ENCODE data around the gene FMN2.

The FMN2 gene

DNA sequence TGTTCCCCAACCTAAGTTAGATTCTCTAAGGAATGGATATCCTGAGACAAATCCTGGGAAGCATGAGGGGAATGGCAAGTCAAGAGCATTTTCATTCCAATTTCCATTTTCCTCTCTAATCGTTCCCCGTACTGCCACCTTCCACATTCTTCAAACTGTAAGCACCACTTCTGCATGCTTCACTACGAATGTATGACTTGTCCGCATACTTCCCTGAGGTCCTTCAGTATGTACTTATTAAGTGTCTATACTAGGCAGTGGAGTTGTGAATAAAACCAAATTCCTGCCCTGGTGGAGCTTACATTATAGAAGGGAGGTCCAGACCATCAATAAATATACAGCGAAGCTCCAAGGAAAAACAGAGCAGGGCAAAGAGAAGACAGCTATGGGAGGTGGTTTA, 365.5 kb downstream of the FMN2 start:
- DNase-seq = no peak

DNA sequence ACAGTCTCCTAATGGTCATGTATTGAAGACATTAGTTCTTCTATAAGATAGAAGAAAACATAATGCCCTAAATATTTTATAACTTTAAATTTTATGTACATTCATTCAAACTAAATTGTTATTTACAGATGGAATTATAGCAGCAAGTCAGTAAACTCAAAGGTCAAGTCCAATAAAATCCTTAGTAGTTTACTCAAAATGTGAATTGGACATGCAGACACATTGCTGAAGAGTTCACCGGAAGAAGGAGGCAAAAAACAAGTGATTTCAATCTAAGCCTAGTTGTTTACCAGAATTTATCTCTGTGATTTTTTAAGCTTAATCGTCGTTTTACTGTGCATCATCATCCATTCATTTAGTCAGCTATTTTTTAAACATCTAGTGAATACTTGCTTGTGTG, 370.6 kb downstream of the FMN2 start:
- no peak for DNase-seq

DNA sequence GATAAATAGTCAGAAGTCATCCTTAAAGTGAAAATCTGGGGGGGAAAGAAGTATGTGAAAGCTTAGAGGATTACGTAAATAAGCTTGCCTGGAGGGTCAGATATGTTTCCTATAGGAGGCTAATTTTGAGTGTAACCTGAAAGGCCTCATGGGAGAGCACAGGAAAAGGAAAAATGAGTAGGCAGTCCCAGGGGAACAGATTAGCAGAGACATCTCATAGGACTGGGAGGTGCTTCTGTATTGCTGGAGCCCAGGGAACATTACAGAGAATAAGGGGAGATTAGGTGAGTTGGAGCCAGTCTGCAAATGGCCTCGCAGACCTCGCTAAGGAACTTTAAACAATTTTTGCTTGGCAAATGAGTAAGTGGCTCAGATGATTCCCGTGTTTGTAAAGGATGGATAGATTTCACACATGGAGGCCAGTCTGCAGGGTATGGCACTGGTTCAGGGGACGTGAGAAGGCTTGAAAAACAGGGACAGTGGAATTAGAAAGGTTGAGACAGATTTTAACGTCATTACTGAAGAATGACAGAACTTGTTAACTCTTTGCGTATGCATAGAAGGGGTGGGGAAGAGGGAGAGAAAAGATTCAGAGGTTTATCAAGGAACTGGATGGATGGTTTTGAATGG, 371.2 kb downstream of the FMN2 start:
- no peak for DNase-seq

DNA sequence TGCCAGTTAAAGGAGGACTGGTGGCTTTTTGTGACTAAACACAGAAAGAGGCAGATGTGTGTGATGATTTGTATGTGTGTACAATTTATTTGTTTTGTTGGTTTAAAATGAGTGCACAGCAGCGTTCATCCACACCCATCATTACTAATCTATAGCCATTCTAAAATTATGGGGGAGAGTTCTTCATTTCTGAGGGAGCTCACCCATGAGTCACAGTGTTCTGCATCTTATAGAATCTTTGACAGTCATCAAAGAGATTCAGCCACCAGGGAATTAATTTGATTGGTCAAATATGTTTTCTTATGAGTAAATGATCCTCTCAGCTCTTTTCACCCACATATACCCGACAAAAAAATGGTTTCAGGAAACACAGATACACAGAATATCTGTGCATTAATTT, 372.4 kb downstream of the FMN2 start:
- no peak for DNase-seq

DNA sequence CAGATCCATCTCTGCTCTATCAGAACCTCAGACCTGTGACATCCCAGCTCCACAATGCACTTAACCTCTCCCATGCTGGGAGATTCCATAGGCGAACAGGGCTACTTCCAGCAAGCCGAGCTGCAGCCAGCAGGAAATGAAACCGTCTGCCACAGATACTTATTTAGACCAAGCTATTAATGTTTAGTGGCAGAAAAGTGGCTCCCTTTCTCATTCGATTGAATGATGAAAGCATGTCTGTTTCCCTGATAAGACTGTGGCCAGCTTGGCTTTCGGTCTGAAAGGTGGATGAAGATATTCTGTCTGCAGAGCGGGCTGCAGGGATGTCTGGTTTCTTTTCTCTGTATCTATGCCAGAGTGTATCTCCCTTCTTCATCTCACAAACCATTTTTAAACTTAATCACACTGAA, 373.9 kb downstream of the FMN2 start:
- DNase-seq = no peak

DNA sequence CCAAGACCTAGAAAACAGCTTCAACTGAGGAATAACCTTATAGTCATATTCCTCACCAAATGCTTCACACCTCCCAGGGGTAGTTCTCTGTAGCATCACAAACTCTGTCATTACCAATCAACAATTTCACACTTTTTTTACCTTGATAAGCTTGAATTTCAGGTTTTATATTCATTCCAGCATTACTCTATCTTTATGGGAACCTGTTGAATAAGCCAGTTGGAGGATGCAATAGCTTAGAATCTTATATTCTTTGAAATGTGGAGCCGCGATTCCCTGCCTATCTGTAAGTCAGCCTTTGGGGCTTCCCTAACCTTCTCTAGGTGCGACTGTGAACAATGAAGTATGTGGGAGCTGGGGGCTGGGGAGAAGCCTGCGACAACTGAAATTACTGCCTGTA, 374.8 kb downstream of the FMN2 start:
- no peak for DNase-seq

DNA sequence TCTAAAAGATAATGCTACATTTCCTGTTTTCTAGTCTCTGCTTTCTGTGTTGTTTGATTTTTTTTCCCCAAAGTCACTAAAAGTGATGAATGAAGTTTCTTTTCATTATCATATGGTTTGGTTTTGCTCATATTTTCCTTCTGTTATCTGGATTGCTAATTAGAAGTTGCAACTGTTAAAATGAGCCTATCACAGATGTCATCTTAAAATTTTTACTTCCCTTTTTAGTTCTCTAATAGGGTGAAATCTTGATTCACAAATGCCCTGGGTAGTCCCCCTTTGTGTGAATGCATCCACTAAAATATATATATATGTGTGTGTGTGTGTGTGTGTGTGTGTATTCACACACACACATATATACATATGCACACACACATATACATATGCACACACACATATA, 376.2 kb downstream of the FMN2 start:
- DNase-seq = no peak

DNA sequence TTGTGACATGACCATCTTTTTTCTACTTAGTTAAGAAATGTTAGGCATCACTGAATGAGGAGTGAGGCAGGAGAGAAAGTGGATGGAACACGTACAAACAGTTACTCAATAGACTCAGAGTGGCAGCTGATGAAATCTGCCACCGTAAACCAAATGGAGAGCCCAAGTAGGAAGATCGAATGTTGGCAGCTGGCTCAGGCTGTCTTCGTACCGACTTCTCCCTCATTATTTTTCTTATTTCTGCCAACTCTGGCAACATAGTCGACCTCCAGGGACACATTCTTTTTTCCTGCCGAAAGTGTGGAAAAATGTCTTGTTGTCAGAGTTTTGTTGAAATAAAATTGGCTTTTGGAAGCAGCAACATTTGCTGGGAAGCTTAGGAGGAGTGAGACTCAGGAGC, 377.0 kb downstream of the FMN2 start:
- DNase-seq = no peak

DNA sequence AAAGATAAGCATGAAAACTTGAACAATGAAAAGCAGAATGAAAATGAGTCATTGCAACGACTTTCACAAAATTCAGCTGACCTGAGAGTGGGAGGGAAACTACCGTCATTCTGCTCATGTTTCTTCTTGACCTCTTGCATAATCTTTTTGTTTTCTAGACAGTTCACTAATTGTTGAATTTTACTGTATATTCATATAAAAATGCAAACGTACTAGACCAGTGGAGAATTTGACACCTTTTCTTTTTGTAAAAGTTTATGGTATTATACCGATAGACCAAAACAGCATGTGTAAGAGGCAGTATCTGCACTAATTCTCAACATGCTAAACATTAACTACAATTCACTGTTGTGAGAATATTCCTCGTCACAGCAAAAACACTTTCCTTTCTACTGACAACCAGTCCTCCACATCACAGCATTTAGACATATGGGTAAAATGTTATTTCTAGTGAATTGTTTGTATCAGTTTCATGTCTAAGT, 382.5 kb downstream of the FMN2 start:
- DNase-seq = no peak

DNA sequence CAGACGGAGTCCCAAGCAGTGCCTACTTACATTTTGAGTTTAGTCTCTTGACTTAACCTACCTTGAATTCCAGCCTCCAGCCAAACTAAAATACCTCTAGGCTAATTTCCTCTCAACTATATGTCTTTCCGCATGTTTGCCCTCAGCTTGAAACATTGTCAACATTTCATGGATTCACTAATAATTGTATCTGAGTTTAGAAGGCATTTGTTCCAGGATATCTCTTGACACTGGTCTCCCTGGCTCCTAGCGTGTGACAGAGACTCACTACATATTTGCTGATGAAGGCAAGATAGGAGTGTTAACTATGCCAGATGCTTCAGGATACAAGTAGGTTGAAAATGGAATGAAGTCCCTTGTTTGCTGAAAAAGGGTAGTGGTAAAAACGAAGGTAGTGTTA, 384.1 kb downstream of the FMN2 start:
- DNase-seq = no peak

DNA sequence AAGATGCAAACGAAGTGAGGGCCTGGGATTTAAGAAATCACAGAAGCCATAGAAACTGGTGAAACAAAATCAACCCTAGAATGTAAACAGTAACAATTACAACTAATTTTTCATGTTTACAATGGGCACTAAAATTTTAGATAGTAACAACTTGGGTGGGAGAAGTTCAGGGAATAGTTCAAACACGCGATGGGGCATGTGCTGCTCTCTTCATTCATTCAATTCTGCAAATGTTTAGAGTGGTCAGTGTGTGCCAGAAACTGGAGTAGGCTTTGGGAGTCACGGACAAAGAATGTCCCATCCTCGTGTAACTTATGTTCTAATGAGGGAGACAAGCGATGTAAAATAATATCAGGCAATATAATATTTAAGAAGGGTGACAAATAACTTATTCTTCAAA, 386.9 kb downstream of the FMN2 start:
- DNase-seq = no peak

DNA sequence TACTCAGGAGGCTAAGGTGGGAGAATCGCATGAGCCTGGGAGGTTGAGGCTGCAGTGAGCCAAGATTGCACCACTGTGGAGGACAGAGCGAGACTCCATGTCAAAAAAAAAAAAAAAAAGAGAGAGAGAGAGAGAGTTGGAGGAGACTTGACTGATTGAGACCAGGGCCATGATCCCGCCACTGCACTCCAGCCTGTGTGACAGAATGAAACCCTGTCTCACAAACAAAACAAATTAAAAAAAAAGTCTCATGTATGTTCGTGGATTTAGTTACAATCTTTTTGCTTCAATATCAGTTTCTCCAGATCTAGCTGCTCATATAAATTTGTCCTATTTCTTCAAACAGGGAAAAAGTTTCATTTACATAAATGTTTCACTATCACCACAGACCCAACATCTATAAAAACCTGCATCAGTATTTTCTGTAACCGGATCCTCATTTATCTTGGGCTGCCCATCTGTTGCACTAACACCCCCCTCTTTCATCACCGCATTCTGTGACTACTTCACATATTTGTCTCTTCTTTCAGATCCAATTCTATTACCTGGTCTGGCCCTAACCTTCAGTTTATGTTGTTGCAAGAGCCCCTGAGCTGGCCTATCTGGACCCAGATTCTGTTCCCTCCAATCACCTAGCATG, 393.2 kb downstream of the FMN2 start:
- DNase-seq = no peak

DNA sequence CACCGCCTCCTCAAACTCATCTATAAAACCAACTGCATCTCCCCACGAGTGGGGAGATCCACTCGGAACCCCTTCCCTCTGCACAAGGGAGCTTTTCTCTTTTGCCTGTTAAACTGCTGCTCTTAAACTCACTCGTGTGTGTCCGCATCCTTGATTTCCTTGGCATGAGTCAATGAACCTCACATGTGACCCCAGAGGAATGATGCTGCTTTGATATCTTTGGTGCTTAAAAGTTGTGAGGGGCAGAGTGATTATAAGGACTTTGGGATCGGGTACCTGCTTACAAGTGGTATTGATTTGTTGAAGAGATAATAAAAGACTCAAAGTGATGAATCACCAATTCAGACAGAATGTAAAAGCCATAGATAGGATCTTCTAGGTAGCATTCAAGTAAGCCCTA, 394.9 kb downstream of the FMN2 start:
- DNase-seq = no peak

DNA sequence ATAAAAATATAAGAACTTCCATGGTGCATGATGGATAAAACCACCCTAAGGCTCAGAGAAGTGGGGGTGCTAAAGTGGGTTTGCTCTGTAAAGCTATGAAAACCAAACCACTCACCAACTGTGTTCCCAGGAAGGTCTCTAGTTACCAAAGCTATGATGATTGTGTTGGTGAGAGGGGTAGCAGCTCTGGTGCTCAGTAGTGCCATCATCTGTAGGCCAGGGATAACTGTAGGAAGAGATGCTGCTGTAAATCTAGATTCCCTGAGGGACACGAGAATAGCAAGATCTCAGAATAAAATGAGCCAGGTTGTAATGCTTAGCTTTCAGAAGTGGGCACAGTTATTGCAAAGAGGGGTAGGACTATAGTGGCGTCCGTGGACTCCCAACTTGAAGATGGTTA, 395.8 kb downstream of the FMN2 start:
- DNase-seq = no peak

DNA sequence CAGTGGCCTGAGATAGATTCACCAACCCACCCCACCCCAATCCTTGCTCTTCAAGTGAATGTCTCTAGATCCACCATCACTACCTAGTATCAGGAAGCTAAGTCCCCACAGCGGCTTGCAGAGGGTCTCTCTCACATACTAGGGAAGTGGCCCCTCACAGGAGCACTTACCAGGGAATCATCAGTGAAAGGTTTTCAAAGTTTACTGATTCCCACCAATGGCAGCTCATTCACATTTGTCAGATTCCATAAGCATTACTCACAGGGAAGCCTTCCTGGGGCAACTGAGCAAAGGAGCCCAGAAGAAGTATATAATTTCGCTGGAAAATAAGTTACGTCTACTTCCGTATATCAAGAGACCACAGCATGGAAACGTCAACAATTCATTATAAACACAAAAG, 399.5 kb downstream of the FMN2 start:
- DNase-seq = no peak

DNA sequence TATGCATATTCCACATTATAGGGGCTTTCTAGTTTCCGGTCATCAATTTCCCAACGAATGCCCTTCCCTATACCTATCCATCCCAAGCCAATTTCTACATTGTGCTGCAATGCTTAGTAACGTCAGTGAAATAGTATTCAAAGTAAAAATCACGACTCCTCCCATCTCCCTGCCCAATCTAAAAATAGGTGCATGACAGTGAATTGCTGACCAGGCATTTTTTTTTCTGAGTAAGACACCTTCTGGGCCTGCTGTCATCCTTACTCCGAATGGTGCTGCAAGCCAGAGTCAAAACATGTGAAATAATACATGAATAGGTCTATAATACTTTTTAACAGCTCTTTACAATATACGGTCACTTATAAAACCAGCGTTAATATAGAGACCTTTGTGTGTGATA, 400.1 kb downstream of the FMN2 start:
- DNase-seq = no peak

DNA sequence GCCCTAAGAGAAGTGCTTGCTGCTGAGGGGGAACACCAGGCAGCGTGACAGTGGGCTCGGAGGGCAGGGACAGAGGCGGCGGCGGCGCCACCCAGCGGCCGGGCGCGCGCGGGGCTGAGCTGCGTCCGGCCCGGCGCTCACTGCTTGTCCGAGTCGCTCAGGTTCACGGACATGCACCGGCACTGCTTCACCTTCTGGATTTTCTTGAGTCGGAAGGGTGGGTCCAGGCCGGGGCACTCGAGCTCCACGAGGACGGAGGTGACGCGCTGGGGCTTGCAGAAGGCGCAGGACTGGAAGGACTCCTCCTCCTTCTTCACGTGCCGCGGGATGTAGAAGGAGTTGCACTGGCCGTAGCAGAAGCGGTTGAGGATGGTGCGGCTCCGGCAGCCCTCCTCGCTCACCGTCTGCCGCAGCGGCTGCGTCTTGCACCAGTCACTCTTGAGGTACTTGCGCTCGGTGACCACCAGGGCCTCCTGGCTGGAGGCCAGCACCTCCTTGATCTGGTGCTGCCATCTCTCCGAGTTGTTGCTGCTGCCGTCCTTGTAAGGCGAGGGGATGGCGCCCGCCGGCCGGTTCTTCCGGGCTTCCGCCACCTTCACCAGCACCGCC, 401.3 kb downstream of the FMN2 start:
- no peak for DNase-seq

DNA sequence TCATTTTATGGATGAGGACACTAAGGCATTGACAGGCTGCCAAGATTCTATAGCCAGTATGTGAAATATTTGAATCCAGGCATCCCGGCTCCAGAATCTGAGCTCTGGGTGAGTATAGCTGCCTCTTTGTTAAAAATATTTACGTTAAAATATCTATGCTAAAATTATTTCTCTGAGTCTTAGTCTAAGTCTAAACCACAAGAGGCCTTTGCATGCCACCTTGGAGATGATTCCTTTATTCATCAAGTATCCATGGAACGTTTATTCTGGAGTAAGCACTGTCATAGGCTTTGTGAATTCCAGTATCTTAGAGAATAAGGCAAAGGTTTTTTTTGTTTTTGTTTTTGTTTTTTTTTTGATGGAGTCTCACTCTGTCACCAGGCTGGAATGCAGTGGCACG, 403.9 kb downstream of the FMN2 start:
- no peak for DNase-seq

DNA sequence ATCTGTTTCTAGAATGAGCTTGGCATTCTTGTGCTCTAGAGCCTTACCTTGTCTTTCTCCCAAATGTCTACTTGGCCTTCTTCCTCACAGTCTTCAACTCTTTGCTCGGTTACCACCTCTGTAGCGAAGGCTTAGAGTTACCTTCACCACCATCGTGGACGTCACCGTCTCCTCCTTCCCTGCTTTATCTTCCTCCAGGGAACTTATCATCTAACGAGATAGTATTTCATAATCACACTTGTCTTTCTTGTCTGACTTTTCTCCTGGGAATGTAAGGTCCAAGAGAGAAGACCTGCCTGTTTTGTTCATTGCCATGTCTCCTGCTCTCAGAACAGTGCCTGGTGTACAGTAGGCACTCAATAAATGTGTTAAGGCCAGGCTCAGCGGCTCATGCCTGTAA, 404.7 kb downstream of the FMN2 start:
- DNase-seq = no peak

DNA sequence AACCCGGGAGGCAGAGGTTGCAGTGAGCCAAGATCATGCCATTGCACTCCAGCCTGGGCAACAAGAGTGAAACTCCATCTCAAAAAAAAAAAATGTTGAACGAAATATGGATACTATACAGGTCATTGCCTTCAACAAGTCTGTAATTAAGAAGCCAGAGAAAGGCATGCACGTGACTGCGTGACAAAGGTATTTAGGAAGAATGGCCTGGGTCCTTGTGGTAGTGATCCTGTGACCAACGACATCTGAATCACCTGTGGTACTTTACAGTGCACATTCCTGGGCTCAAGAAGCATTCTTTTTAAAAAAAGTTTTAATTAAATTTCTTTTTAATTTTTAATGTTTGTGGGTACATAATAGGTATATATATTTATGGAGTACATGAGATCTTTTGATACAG, 405.3 kb downstream of the FMN2 start:
- DNase-seq = no peak

DNA sequence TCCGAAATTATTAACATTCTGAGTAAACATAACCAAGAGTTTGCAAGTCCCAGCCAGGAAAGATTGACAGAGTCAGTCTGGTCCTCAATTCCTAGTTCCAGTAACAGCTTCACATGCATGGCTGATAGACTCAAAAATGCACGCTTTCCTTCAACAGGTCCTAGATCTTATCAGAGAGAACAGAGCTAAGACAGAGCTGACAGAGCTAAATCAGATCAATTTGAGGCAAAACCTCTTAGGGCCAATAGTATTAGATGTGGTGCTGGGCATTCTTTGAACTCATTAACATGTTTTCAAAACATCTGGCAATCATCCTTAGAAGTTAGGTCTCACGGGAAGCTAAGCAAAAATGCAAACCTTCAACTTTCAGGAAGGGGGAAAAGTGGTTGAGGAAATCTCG, 406.2 kb downstream of the FMN2 start:
- no peak for DNase-seq

DNA sequence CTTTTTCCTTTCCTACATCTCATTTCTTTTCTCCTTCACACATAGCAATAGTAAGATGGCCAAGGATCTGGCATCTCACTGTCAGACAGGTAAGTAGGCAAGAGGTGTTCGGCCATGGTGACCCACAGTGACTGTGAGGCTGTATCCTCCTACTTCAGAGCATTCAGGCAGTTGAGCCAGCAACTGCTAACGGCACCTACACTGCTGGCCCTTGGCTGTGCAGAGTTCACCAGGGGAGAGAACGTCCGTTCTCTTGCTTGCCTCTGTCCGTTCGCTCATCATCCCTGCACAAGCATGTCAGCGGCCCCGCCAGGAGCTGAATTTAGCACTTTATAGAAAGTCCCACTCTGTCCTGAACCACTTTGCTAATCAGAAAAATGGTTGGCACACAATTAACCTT, 406.7 kb downstream of the FMN2 start:
- no peak for DNase-seq

DNA sequence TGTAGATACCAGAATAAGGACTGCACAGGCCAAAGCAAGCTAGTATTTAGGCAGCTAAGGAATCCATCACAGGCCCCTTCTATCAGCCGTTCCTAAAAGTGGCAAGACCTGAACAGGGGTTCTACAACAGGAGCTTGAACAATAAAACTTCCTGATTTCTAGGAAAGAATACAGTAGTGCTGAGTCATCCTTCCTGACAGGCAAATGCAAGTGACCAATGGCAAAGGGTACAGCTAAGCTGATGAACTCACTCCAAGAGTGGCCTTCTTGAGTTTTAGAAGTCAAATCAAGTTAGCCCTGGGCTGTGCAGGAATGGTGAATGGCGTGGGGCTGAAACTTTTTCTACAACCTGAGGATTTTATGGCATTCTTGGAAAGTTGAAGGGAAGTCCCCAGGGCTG, 407.3 kb downstream of the FMN2 start:
- DNase-seq = no peak

DNA sequence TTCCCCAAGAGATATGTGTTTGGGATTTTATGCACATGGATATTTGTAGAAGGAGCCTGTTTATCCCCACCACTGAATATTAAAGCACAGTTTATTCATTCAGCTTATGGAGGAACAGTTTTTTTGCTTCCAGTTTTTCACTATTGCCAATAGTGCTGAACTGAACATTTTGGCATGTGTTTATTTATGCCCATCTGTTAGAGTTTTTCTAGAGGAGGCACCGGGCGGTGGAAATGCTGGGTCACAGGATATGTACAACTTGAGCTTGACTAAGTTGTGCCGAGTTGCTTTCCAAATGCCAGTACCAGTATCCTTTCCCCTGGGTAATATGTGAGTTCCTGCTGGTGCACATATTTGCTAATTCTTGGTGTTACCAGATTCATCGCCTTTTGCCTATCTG, 409.0 kb downstream of the FMN2 start:
- no peak for DNase-seq

DNA sequence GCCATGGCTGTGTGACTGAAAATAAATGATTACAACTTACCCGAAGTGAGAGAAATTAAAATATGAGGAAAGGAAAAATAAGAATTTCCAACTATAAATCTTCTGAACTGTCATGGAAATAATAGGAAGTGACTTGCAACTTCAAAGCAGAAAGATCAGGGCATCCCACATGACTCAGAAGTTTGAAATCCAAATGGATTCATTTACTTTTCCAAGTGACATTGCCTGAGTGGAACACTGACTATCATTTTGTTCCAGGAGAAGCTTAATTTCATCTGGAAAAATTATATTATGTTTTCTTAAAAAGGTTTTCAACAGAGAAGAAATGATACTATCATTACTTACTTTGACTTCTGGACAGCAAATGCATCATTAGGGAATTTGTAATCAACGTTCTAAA, 409.4 kb downstream of the FMN2 start:
- DNase-seq = no peak

Data from NCI-H510A treated with DMSO at 0.1 percent for 48 hours (cell line).